GM12891 (cell line): ENCODE data around the gene RBM19.

ENCODE experiments used
- POLR2A ChIP-seq: IDR thresholded peaks from 2 replicates; pipeline ENCODE4 v1.6.1; 2011; ENCODE audit warnings: low read depth, low read length, control low read depth
- POLR2AphosphoS5 ChIP-seq: IDR thresholded peaks from 2 replicates; pipeline ENCODE4 v1.6.1; 2011; ENCODE audit warnings: low read depth, low read length, control low read depth
- POU2F2 ChIP-seq: IDR thresholded peaks from 2 replicates; pipeline ENCODE4 v1.6.1; 2011; ENCODE audit warnings: low read depth, mild to moderate bottlenecking, control low read depth, low read length, moderate library complexity
- SPI1 ChIP-seq: IDR thresholded peaks from 2 replicates; pipeline ENCODE4 v1.6.1; 2011; ENCODE audit warnings: low read depth, low read length, control low read depth
- TAF1 ChIP-seq: IDR thresholded peaks from 2 replicates; pipeline ENCODE4 v1.6.1; 2011; ENCODE audit warnings: low read depth, low read length, control low read depth

DNA sequence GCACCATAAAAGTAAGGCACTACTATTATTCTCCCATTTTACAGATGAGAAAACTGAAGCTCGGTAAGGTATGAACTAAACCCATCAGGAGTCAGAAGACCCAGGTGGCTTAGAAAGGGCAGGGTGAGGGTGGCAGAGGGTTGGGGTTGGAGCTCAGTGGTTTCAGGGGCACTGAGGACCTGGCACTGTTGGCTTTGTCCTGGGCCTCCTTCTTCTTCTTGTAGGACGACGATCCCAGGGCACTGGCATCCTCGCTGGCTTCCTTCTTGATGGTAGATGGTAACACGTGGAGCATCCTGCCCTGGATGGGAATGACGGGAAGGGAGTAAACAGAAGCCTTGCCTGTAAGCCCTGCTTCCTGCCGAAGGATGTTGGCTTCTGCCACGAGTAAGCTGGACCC, 19.9 kb downstream of the RBM19 start:
- TF ChIP-seq TAF1: no peak
- TF ChIP-seq POLR2A: no peak
- no peak for TF ChIP-seq POLR2AphosphoS5
- TF ChIP-seq POU2F2: no peak
- no peak for TF ChIP-seq SPI1
